ENCODE data around the gene IMP4. TPM values are rescaled to one million over a fixed set of nuclear protein-coding genes. Genes with fewer than 3 reads are reported as not detected.

The IMP4 gene, protein sequence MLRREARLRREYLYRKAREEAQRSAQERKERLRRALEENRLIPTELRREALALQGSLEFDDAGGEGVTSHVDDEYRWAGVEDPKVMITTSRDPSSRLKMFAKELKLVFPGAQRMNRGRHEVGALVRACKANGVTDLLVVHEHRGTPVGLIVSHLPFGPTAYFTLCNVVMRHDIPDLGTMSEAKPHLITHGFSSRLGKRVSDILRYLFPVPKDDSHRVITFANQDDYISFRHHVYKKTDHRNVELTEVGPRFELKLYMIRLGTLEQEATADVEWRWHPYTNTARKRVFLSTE
- total RNA-seq = 142 and 159 TPM in 2 replicates

GRCh38 chr2:130342533-130343275 is at the start of gene IMP4:
Gene IMP4, plus strand, starts transcription at chr2:130342897. Its CDS starts 36 bp downstream, at chr2:130342933.

DNA sequence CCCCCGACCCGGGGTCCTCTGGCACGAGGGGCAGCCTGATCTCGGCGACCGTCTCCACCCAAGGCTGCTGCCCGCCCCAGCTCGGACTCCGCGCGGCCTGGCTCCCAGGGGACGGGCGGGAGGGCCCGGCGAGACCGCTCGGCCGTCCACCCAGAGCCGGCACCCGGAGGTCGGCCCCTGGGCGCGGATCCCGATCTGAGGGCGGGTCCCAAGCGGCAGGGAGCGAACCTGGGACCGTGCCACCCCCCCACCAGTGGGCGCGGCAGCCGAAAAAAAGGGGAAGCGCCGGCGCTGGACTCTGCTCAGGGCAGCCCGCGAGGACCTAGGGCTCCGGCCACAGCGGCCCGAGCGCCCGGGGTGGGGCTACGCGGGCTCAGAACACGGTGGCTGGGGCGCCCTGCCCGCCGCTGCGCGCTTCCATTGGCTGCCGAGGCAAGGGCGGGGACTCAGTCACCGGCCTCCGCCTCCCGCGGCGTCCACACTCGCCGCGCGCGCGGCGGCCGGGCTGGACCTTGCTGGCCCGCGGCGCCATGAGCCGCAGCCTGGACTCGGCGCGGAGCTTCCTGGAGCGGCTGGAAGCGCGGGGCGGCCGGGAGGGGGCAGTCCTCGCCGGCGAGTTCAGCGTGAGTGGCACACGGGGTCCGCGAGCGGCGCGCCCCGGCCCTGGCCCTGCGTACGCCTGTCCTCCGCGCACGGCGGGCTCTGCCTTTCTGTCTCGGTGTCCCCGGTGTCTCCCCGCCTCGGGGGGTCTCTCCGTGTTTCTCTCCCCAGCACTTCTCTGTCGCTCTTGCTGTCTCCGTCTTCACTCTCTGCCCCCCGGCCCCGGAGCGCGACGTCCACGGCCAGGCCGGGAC is 13.1 kb downstream of the IMP4 start, which contains the start of gene PTPN18:
Gene PTPN18 (plus strand): TSS at position 479 of the 854 bp plus-strand sequence. CDS start 52 bp downstream, at position 531.

Other genes with a start within 250 kb of the IMP4 start
- gene POTEF, start 213.7 kb upstream of the IMP4 start, total RNA-seq = not detected in 2 replicates
- gene CCDC74B, start 197.8 kb upstream of the IMP4 start, total RNA-seq = 0.34 and 1.00 TPM in 2 replicates
- gene SMPD4, start 161.3 kb upstream of the IMP4 start, total RNA-seq = 12.0 and 22.9 TPM in 2 replicates
- gene MZT2B, start 160.6 kb upstream of the IMP4 start, total RNA-seq = 55.5 and 148 TPM in 2 replicates
- not detected in 2 replicates for gene TUBA3E, start 144.5 kb upstream of the IMP4 start, total RNA-seq
- gene PTPN18, start 13.2 kb downstream of the IMP4 start, total RNA-seq = 10.6 and 21.3 TPM in 2 replicates
- gene POTEI, start 166.4 kb downstream of the IMP4 start, total RNA-seq = not detected in 2 replicates
- not detected in 2 replicates for gene CFC1B, start 178.3 kb downstream of the IMP4 start, total RNA-seq

Measured in nasal cavity respiratory epithelium epithelial cell of viscerocranial mucosa (primary cell).